HG03108 (cell line): ENCODE results near the gene CCDC152.
"Not testable (repeated sequence)": the region's sequence is repeated elsewhere in the genome, so short reads cannot be mapped to it uniquely, and the experiment has no call there.

ENCODE experiments used
- ATAC-seq: cut with Tn5 transposase; IDR thresholded peaks from one replicate; pipeline ENCODE4 v1.9.1; 2021; ENCODE audit warnings: moderate library complexity; ENCODE audit not compliant: unreplicated experiment

CCDC152 gene

GRCh38 chr5:42844408-42844807 is 87.8 kb downstream of the CCDC152 start:
- not testable (repeated sequence) for ATAC-seq

DNA sequence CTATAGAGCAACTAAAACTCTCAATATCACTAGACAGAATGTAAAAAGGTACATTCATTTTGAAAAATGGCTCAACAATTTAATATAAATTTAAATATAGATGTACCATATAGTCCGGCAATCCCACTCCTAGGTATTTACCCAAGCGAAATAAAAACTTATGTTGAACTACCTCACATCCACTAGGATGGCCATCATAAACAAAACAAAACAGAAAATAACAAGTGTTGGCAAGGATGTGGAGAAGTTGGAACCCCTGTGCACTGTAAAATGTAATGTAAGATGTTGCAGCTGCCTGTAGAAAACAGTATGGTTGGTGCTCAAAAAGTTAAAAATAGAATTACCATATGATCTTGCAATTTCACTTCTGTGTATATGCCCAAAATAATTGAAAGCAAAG is 91.9 kb downstream of the CCDC152 start:
- ATAC-seq: no peak

- no peak for ATAC-seq
Observed at GRCh38 chr5:42851481-42851880, 94.9 kb downstream of the CCDC152 start.
